Natural killer cell (primary cell): Measurements from ENCODE around the gene OGFOD3. TPM values are rescaled to one million over a fixed set of nuclear protein-coding genes. Genes with fewer than 3 reads are reported as not detected.

Experiments
- ATAC-seq, 3 donors: fragments of 150-1000 bp in 2 of 3; fragments of 200-7000 bp in 1 of 3; cut with Tn5 transposase; 1 replicate in 1 of 3; 2 replicates in 2 of 3; pipeline ENCODE4 v1.10.0; 2021; ENCODE audit warnings: mild to moderate bottlenecking in 2 of 3, moderate library complexity in 2 of 3
- DNase-seq, 2 donors: peaks; one replicate each; pipeline versions ENCODE4 v3.0.0 to v3.0.0-alpha.2; 2013 to 2021; ENCODE audit warnings: mixed read lengths in 1 of 2
- H3K27ac ChIP-seq: one replicate; pipeline ENCODE4 v1.5.1; 2013; ENCODE audit warnings: mild to moderate bottlenecking, low read length
- H3K27me3 ChIP-seq: one replicate; pipeline ENCODE4 v1.6.1; 2013; ENCODE audit warnings: low read length; ENCODE audit not compliant: control insufficient read depth, insufficient read depth
- H3K36me3 ChIP-seq: one replicate; pipeline ENCODE4 v1.6.1; 2013; ENCODE audit warnings: low read length; ENCODE audit not compliant: control insufficient read depth, insufficient read depth
- H3K4me1 ChIP-seq: one replicate; pipeline ENCODE4 v1.6.1; 2013; ENCODE audit warnings: low read length; ENCODE audit not compliant: control insufficient read depth, insufficient read depth
- H3K4me3 ChIP-seq: one replicate; pipeline ENCODE4 v1.5.1; 2013; ENCODE audit warnings: low read length
- H3K9me3 ChIP-seq: one replicate; pipeline ENCODE4 v1.6.1; 2013; ENCODE audit warnings: low read length; ENCODE audit not compliant: control insufficient read depth, insufficient read depth
- H3K27ac Mint-ChIP-seq, 2 donors: one replicate each; pipeline ENCODE4 v1.8.0; 2022; ENCODE audit warnings: mild to moderate bottlenecking in 2 of 2, mixed read lengths in 2 of 2, moderate library complexity in 1 of 2
- H3K27me3 Mint-ChIP-seq, 2 donors: one replicate each; pipeline ENCODE4 v1.8.0; 2022; ENCODE audit warnings: low read depth in 2 of 2, mixed read lengths in 2 of 2
- H3K36me3 Mint-ChIP-seq: one replicate; pipeline ENCODE4 v1.8.0; 2022; ENCODE audit warnings: mixed read lengths
- H3K4me1 Mint-ChIP-seq, 2 donors: one replicate each; pipeline ENCODE4 v1.8.0; 2022; ENCODE audit warnings: mixed read lengths in 2 of 2
- H3K4me3 Mint-ChIP-seq: one replicate; pipeline ENCODE4 v1.8.0; 2022; ENCODE audit warnings: mild to moderate bottlenecking, moderate library complexity, mixed read lengths
- H3K9me3 Mint-ChIP-seq, 2 donors: one replicate each; pipeline ENCODE4 v1.8.0; 2022; ENCODE audit warnings: mixed read lengths in 2 of 2
- WGBS: methylation state at CpG from one replicate; pipeline ENCODE4 v1.1.7; 2013; ENCODE audit warnings: missing lambda C conversion rate; ENCODE audit not compliant: insufficient coverage; 5-methylcytosine and 5-hydroxymethylcytosine counted together
- intact Hi-C: fragments of 100-400 bp; cut with micrococcal nuclease; formaldehyde crosslinking; loops from one replicate; pipeline ENCODE4 v1.14.2; 2022
- total RNA-seq, 4 donors: library from RNA; stranded (reverse); fragments of 120-200 nt in 1 of 4; gene quantifications; one replicate each; pipeline versions ENCODE4 v1.2.3 to v1.2.4, GENCODE V29; 2013 to 2022
- TF ChIP-seq, protein P1 (sequence below): fragments of 200-600 bp; IDR thresholded peaks from one replicate; pipeline ENCODE4 v1.8.0; 2022; ENCODE audit warnings: antibody characterized with exemption

OGFOD3 gene
- total RNA-seq, 3 donors from 2014 or later (not counting 1 experiment from before 2014, with no cell fraction given): 21.6 to 28.6 (median 23.3) TPM

DNA sequence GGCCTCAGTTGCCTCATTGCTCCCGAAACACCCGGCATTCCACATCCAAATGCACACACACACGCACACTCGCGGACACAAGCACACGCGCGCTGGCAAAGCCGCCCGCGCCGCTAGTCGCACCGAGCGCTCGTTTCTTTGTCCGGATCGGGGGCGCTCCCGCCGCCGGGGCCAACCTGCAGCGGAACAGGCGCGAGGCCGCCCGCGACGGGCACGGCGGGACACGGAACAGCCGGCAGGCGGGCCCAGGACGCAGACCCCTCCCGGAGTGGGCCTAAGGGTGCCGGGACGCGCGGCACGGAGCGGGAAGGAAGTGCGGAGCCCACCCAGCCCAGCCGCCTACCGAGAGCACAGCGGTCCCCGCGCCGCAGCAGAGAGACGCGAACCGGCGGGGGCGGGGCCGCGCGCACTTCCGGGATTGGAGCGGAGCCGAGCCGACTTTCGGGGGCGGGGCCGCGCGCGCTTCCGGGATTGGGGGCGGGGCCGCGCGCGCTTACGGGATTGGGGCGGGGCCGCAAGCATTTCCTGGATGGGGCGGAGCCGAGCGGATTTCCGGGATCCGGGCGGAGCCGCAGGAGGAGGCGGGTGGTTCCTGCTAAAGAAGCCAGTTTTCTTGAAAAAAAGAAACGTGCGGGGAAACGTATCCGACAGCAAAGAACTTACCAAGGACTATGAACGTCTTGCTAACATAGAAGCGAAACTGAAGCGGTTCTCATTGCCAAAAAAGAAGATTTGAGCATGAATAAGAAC, 32.1 kb upstream of the OGFOD3 start, which contains the start of gene CYBC1:
TSS of gene CYBC1 (minus strand) at position 396 of the 750 bp plus-strand sequence. CDS start 1,498 bp downstream, outside the sequence.
- Histone ChIP-seq H3K4me3 (peak within 1 kb of the TSS; percentile 93), H3K27ac (peak within 1 kb of the TSS; percentile 95), H3K9me3 (no peaks in the 10 kb centered on the region), H3K27me3 (no peaks in the 10 kb centered on the region), H3K36me3 (peaks cover 15% of the 10 kb centered on the region), H3K4me1 (peaks cover 44% of the 10 kb centered on the region)
- peak; percentile 76 to 93 (median 80) for ATAC-seq
- no peaks in the 10 kb centered on the region for H3K9me3 Mint-ChIP-seq
- peak within 1 kb of the TSS; percentile 97 for H3K4me3 Mint-ChIP-seq
- H3K27me3 Mint-ChIP-seq: no peaks in the 10 kb centered on the region
- peak; percentile 94 to 96 for DNase-seq
- peaks cover 25 to 43% of the 10 kb centered on the region in 2 donors for H3K4me1 Mint-ChIP-seq
- intact Hi-C loops: loop anchor here (1.0 kb wide), 2 partner anchors 8 to 32 kb away; partner anchors contain the start of genes HEXD, NARF and OGFOD3
- TF ChIP-seq, protein P1, sequence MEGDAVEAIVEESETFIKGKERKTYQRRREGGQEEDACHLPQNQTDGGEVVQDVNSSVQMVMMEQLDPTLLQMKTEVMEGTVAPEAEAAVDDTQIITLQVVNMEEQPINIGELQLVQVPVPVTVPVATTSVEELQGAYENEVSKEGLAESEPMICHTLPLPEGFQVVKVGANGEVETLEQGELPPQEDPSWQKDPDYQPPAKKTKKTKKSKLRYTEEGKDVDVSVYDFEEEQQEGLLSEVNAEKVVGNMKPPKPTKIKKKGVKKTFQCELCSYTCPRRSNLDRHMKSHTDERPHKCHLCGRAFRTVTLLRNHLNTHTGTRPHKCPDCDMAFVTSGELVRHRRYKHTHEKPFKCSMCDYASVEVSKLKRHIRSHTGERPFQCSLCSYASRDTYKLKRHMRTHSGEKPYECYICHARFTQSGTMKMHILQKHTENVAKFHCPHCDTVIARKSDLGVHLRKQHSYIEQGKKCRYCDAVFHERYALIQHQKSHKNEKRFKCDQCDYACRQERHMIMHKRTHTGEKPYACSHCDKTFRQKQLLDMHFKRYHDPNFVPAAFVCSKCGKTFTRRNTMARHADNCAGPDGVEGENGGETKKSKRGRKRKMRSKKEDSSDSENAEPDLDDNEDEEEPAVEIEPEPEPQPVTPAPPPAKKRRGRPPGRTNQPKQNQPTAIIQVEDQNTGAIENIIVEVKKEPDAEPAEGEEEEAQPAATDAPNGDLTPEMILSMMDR: no peak
- WGBS: under 1% methylated on average over 91 of the region's 91 CpGs
- no peaks in the 10 kb centered on the region for H3K36me3 Mint-ChIP-seq
- H3K27ac Mint-ChIP-seq: peak within 1 kb of the TSS; percentile 96

DNA sequence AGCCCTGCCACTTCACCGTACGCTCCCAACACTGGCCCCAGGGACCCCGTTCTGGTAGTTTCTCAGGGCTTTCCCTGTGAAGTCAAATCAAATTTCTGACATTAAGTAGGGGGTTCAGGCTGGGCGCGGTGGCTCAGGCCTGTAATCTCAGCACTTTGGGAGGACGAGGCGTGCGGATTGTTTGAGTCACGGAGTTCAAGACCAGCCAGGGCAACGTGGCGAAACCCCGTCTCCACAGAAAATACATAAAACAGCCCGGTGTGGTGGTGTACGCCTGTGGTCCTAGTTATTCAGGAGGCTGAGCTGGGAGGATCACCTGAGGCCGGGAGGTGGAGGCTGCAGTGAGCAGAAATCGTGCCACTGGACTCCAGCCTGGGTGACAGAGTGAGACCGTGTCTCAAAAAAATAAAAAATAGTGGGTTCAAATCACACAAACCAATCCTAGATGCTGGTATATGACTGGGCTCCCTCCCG, 31.5 kb upstream of the OGFOD3 start:
- Mint-ChIP-seq H3K36me3 (no peaks in the 10 kb centered on the region), H3K4me1 (peaks cover 25 to 44% of the 10 kb centered on the region in 2 donors), H3K27ac (peak overlapping the region; percentile 96), H3K4me3 (peak overlapping the region; percentile 97), H3K27me3 (no peaks in the 10 kb centered on the region), H3K9me3 (no peaks in the 10 kb centered on the region)
- no peaks in the 10 kb centered on the region for H3K27me3 ChIP-seq
- H3K4me3 ChIP-seq: peak overlapping the region; percentile 93
- peaks cover 50% of the 10 kb centered on the region for H3K4me1 ChIP-seq
- ATAC-seq: peak in 1 of 3 donors; percentile 2
- DNase-seq: no peak
- peak overlapping the region; percentile 91 for H3K27ac ChIP-seq
- H3K9me3 ChIP-seq: no peaks in the 10 kb centered on the region
- WGBS: 5% methylated on average over 18 of the region's 18 CpGs
- H3K36me3 ChIP-seq: peaks cover 20% of the 10 kb centered on the region
- TF ChIP-seq, protein P1: no peak
- intact Hi-C loops: loop anchor here (1.0 kb wide), 2 partner anchors 8 to 32 kb away; partner anchors contain the start of genes HEXD, NARF and OGFOD3

GRCh38 chr17:82449131-82449882, 30.9 kb upstream of the OGFOD3 start:
- Mint-ChIP-seq H3K4me3 (peak overlapping the region; percentile 97), H3K27me3 (no peaks in the 10 kb centered on the region), H3K36me3 (no peaks in the 10 kb centered on the region), H3K4me1 (peaks cover 25 to 44% of the 10 kb centered on the region in 2 donors), H3K9me3 (no peaks in the 10 kb centered on the region), H3K27ac (peak overlapping the region; percentile 96)
- Histone ChIP-seq H3K36me3 (peaks cover 26% of the 10 kb centered on the region), H3K4me3 (peak overlapping the region; percentile 93), H3K27me3 (no peaks in the 10 kb centered on the region), H3K4me1 (peaks cover 57% of the 10 kb centered on the region), H3K9me3 (no peaks in the 10 kb centered on the region), H3K27ac (peak overlapping the region; percentile 91)
- peak; percentile 66 to 84 for DNase-seq
- TF ChIP-seq, protein P1: no peak
- WGBS: under 1% methylated on average over 30 of the region's 30 CpGs
- ATAC-seq: peak; percentile 53 to 61 (median 60)
- intact Hi-C loops: no loop called here
